Activated naive CD4-positive, alpha-beta T cell treated with anti-CD3 and anti-CD28 coated beads for 36 hours (primary cell): ENCODE data around the gene NUDCD3. TPM values are rescaled to one million over a fixed set of nuclear protein-coding genes. Genes with fewer than 3 reads are reported as not detected.

Experiments used
- CTCF ChIA-PET: fragments of 350-600 bp; sonication (Branson Sonifier 250); formaldehyde crosslinking; loops from one replicate; lab custom pipeline; 2021; ENCODE audit warnings: antibody characterized with exemption; lab: Charles Lee
- DNase-seq: peaks from one replicate; pipeline ENCODE4 v3.0.0-alpha.2; 2020
- H3K27ac Mint-ChIP-seq: one replicate; pipeline ENCODE4 v1.8.0; 2021; ENCODE audit warnings: mild to moderate bottlenecking, mixed read lengths
- H3K27me3 Mint-ChIP-seq: one replicate; pipeline ENCODE4 v1.8.0; 2021; ENCODE audit warnings: low read depth, mixed read lengths
- H3K36me3 Mint-ChIP-seq: one replicate; pipeline ENCODE4 v1.8.0; 2021; ENCODE audit warnings: low read depth, mixed read lengths
- H3K4me1 Mint-ChIP-seq: one replicate; pipeline ENCODE4 v1.8.0; 2021; ENCODE audit warnings: low read depth, mixed read lengths
- H3K4me3 Mint-ChIP-seq: one replicate; pipeline ENCODE4 v1.8.0; 2021; ENCODE audit warnings: mild to moderate bottlenecking, moderate library complexity, mixed read lengths
- H3K9me3 Mint-ChIP-seq: one replicate; pipeline ENCODE4 v1.8.0; 2021; ENCODE audit warnings: mixed read lengths
- intact Hi-C: fragments of 100-400 bp; cut with micrococcal nuclease; formaldehyde crosslinking; loops from one replicate; pipeline ENCODE4 v1.15.1; 2023
- total RNA-seq, 2 experiments: library from RNA; stranded (reverse); gene quantifications; one replicate each; pipeline ENCODE4 v1.2.3, GENCODE V29; 2021

The NUDCD3 gene
- total RNA-seq, 2 experiments from 2014 or later, result 81.1 to 81.8 TPM

DNA sequence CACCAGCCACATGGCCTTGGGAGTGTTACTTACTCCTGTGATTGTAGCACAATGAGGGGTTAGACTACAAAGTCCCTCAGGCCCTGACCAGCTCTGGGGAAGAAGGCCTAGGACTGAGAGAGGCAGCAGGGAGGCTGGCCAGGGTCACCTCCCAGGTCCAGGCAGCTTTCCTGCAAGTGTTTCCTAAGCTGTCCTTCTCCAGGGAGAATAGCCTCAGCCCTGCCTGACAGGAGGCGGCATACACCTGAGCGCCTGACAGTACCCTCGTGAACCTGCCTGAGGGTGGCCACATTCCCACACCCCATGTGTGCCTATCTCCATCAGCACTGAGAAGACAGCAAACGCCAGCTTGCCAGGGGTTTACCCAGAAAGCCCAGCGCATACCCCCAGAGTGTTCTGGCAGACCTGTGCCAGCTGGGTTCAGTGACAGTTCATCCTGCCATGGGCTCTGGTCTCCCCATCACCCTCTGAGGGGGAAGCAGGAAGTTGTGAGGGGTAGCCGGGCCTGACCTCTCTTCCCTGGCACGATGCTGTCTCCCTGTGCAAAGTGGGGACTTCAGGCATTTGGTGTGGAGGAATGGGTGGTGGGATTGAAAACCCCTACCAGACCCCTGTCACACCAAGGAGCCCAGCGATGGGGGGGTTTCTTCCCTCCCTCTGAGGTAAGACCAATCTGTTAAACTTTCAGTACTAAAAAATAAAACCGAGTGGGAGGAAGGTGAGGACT lies 108.8 kb downstream of the NUDCD3 start:
- no peak for DNase-seq
- Mint-ChIP-seq H3K4me1 (no peaks in the 10 kb centered on the region), H3K36me3 (peaks cover 1% of the 10 kb centered on the region), H3K27me3 (no peaks in the 10 kb centered on the region), H3K4me3 (no peak overlapping the region), H3K27ac (no peak overlapping the region), H3K9me3 (no peaks in the 10 kb centered on the region)
- intact Hi-C loops, result no loop called here
- CTCF ChIA-PET, result no interaction called here

- no peaks in the 10 kb centered on the region for H3K27me3 Mint-ChIP-seq
- no peaks in the 10 kb centered on the region for H3K9me3 Mint-ChIP-seq
- H3K36me3 Mint-ChIP-seq, result peaks cover 1% of the 10 kb centered on the region
- no peak for DNase-seq
- no peak overlapping the region for H3K4me3 Mint-ChIP-seq
- CTCF ChIA-PET, result no interaction called here
- H3K4me1 Mint-ChIP-seq, result no peaks in the 10 kb centered on the region
- intact Hi-C loops, result no loop called here
- H3K27ac Mint-ChIP-seq, result no peak overlapping the region
Measured at GRCh38 chr7:44380831-44381493, 109.5 kb downstream of the NUDCD3 start.

DNA sequence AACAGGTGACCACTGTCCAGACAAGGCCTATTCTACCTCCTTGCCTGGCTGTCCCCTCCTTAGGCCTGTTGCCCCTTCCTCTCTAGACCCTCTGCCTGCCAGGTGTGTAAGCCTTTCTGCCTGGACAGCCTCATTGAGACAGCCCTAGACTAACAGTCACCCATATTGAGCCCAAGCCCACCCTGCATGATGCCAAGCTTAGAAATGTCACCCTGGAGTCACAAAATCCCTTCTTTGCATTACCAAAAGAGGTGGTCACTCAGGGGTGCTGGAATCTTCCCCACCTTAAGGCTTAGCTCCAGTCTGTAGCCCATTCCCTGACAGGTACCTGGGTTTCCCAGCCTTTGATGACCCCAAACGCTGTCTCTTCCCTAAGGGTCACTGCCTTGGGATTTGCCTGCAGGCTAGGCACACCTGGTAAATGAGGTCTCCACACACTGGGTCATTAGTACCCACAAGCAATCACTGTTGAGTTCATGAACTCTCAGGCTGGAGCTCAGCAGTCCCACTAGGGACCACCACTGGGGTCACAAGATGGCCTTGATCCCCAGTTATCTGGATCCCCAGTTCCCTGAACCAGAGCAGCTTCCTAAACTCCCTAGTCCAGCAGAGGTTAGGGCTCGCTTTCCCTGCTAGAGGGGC lies 110.1 kb downstream of the NUDCD3 start:
- intact Hi-C loops, result no loop called here
- CTCF ChIA-PET, result no interaction called here
- Mint-ChIP-seq H3K9me3 (no peaks in the 10 kb centered on the region), H3K27ac (no peak overlapping the region), H3K4me1 (no peaks in the 10 kb centered on the region), H3K4me3 (no peak overlapping the region), H3K36me3 (peaks cover under 1% of the 10 kb centered on the region), H3K27me3 (no peaks in the 10 kb centered on the region)
- no peak for DNase-seq

DNA sequence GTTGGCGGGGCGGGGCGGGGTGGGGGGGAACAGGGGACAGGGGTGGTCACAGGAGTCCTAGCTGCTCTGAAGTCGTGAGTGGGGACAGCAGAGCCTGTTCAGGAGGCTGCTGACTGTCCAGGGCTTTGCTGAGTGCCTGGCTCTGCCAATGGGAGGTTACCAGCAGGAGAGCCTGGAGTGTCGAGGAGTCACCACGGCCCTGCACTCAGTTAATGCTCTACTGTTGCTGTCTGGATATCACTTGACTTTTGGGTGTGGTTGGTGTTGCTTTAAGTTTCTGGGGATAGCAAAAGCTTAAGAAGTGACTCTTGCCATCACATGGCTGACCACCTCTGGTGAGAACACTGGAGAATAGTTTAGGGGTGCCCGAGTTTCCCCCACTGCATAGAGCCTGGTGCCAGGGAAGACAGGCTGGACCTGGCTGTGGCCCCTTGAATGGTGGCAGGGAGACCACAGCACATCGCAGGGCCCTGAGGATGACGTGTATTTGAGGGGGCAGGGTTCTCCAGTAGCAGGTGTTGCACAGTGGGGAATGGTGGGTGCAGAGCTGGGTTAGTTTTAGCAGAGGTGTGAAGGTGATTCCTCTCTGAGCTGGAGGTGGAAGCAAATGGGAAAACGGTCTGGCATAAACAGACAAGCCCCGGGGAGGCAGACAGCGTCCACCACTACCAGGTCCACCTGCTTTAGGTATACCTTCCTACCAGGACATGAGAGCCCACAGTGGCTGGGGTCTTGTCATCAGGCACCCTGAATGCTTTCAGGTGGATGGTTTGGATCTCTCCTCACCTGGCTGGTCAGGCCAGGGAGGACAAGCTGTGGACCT lies 110.9 kb downstream of the NUDCD3 start:
- DNase-seq, result no peak
- H3K36me3 Mint-ChIP-seq, result no peaks in the 10 kb centered on the region
- H3K27ac Mint-ChIP-seq, result no peak overlapping the region
- CTCF ChIA-PET, result no interaction called here
- H3K9me3 Mint-ChIP-seq, result no peaks in the 10 kb centered on the region
- no peaks in the 10 kb centered on the region for H3K4me1 Mint-ChIP-seq
- intact Hi-C loops, result loop anchor here (10.0 kb wide), 1 partner anchor 185 kb away; no protein-coding TSS in a partner anchor
- H3K27me3 Mint-ChIP-seq, result no peaks in the 10 kb centered on the region
- H3K4me3 Mint-ChIP-seq, result no peak overlapping the region

DNA sequence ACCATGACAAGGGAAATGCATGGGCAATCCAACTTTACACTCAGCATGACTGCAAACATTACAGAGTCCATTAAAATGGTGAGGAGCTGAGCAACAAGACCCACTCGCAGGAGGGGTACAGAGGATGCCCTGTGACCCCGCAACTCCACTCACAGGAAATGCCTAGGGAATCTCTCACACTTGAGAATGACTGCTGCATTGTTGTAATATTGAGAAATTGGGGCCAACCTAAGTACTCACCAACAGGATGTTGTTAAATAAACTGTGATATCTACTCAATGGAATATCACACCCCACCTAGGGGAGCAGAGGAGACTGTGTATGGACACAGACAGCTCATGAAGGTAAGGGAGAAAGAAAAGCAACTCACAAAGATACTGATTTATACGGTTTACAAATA lies 111.7 kb downstream of the NUDCD3 start:
- Mint-ChIP-seq H3K27me3 (no peaks in the 10 kb centered on the region), H3K27ac (no peak overlapping the region), H3K36me3 (no peaks in the 10 kb centered on the region), H3K4me3 (no peak overlapping the region), H3K9me3 (no peaks in the 10 kb centered on the region), H3K4me1 (no peaks in the 10 kb centered on the region)
- CTCF ChIA-PET, result no interaction called here
- intact Hi-C loops, result loop anchor here (10.0 kb wide), 1 partner anchor 186 kb away; no protein-coding TSS in a partner anchor
- DNase-seq, result no peak

DNA sequence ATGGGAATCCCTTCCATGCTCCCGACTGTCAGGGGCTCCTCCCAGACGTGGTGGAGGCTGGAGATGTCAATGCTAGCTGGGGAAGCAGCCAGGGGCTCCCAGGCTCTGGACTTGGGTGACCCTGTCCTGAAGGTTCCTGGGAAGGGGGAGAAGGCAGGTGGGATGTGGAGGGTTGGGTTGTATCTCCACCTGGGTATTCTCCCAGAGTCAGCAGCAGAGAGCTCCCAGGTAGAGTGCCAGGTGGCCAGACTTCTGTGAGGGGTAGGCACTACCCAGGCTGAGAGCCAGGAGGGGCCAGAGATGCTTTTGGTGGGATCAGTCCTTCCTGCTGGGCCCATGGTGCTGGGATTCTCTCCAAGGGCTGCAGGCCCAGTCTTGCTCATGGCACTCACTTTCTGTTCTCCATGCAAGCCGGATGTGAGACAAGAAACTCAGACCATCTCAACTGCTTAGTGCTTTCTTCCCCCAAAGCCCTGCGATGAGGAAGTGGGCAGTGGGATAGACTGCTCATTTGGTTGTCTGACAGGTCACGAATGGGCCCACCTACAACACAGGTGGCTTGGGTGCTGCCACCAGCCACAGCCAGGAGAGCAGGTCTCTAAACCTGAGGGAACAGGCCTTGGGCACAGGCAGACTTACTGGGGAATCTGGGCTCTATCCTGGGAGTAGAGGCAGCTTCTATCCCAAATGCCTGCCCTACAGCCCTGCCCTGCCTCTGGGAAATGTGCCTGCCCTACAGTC lies 112.6 kb downstream of the NUDCD3 start:
- H3K9me3 Mint-ChIP-seq, result no peaks in the 10 kb centered on the region
- no peaks in the 10 kb centered on the region for H3K36me3 Mint-ChIP-seq
- H3K4me3 Mint-ChIP-seq, result no peak overlapping the region
- no peak overlapping the region for H3K27ac Mint-ChIP-seq
- intact Hi-C loops, result loop anchor here (10.0 kb wide), 1 partner anchor 187 kb away; no protein-coding TSS in a partner anchor
- no peaks in the 10 kb centered on the region for H3K27me3 Mint-ChIP-seq
- no peaks in the 10 kb centered on the region for H3K4me1 Mint-ChIP-seq
- CTCF ChIA-PET, result no interaction called here
- DNase-seq, result no peak

- no peak for DNase-seq
- no peaks in the 10 kb centered on the region for H3K27me3 Mint-ChIP-seq
- H3K9me3 Mint-ChIP-seq, result no peaks in the 10 kb centered on the region
- CTCF ChIA-PET, result no interaction called here
- intact Hi-C loops, result loop anchor here (10.0 kb wide), 1 partner anchor 188 kb away; no protein-coding TSS in a partner anchor
- no peak overlapping the region for H3K4me3 Mint-ChIP-seq
- peaks cover 2% of the 10 kb centered on the region for H3K4me1 Mint-ChIP-seq
- H3K27ac Mint-ChIP-seq, result no peak overlapping the region
- H3K36me3 Mint-ChIP-seq, result no peaks in the 10 kb centered on the region
Measured at GRCh38 chr7:44377134-44377463, 113.4 kb downstream of the NUDCD3 start.

- DNase-seq, result no peak
- Mint-ChIP-seq H3K36me3 (no peaks in the 10 kb centered on the region), H3K27ac (no peak overlapping the region), H3K9me3 (no peaks in the 10 kb centered on the region), H3K4me1 (peaks cover 2% of the 10 kb centered on the region), H3K27me3 (no peaks in the 10 kb centered on the region), H3K4me3 (no peak overlapping the region)
- intact Hi-C loops, result loop anchor here (10.0 kb wide), 1 partner anchor 188 kb away; no protein-coding TSS in a partner anchor
- CTCF ChIA-PET, result no interaction called here
Measured at GRCh38 chr7:44376429-44377133, 113.9 kb downstream of the NUDCD3 start.

- intact Hi-C loops, result loop anchor here (10.0 kb wide), 1 partner anchor 189 kb away; no protein-coding TSS in a partner anchor
- no peak overlapping the region for H3K4me3 Mint-ChIP-seq
- no peaks in the 10 kb centered on the region for H3K36me3 Mint-ChIP-seq
- no peak for DNase-seq
- CTCF ChIA-PET, result interaction anchor here (1.0 kb wide), 1 partner anchor 189 kb away, joined by 6 read pairs; no protein-coding TSS in a partner anchor
- H3K4me1 Mint-ChIP-seq, result peaks cover 2% of the 10 kb centered on the region
- no peak overlapping the region for H3K27ac Mint-ChIP-seq
- no peaks in the 10 kb centered on the region for H3K9me3 Mint-ChIP-seq
- peaks cover 2% of the 10 kb centered on the region for H3K27me3 Mint-ChIP-seq
Measured at GRCh38 chr7:44375926-44376342, 114.5 kb downstream of the NUDCD3 start.

DNA sequence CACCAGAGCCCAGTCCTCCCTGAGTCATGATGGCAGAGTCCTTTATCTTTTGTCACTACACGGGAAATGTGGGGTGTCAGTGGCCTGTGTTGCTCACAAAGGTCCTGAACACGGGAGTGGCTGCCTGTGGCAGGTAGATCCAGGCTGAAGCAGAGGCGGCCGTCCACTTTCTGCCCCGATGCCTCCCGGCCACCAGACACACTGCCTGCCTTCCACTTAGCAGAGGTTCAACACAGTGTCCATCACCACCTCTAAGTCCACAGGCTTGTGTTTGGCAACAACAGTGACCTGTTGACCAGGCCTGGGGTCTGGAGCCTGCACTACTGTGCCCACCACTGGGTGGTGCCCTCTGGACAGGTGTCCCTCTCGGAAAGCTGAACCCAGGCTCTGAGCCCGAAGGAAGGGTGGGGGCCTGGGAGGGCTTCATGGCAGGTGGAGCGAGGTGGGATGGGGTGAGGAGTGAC lies 115.2 kb downstream of the NUDCD3 start:
- intact Hi-C loops, result loop anchor here (10.0 kb wide), 1 partner anchor 190 kb away; no protein-coding TSS in a partner anchor
- CTCF ChIA-PET, result interaction anchor here (1.0 kb wide), 1 partner anchor 190 kb away, joined by 6 read pairs; no protein-coding TSS in a partner anchor

More for the DNA sequence above, 115.2 kb downstream of the NUDCD3 start:
- Mint-ChIP-seq H3K27ac (no peak overlapping the region), H3K27me3 (peaks cover 3% of the 10 kb centered on the region), H3K36me3 (no peaks in the 10 kb centered on the region), H3K4me1 (peaks cover 2% of the 10 kb centered on the region), H3K4me3 (no peak overlapping the region), H3K9me3 (no peaks in the 10 kb centered on the region)
- no peak for DNase-seq
